Thymus (tissue), 11 donors: Measurements from ENCODE around the gene TOMM22. TPM values are rescaled to one million over a fixed set of nuclear protein-coding genes. Genes with fewer than 3 reads are reported as not detected.

Experiments
- DNase-seq, 9 donors: peaks; one replicate each; pipeline ENCODE4 v3.0.0-alpha.2; 2013; ENCODE audit warnings: low spot score in 9 of 9, low read depth in 6 of 9, missing footprints in 1 of 9
- H3K27ac ChIP-seq, 2 donors: one replicate each; pipeline ENCODE4 v1.5.1; 2013; ENCODE audit warnings: control low read depth in 1 of 2, low read depth in 1 of 2, low read length in 1 of 2, mild to moderate bottlenecking in 1 of 2, moderate library complexity in 1 of 2
- H3K27me3 ChIP-seq, 2 donors: one replicate each; pipeline ENCODE4 v1.5.1; 2013; ENCODE audit warnings: low read length in 1 of 2; ENCODE audit not compliant: control insufficient read depth in 2 of 2, insufficient read depth in 1 of 2
- H3K36me3 ChIP-seq, 2 donors: one replicate each; pipeline ENCODE4 v1.5.1; 2013; ENCODE audit warnings: low read length in 1 of 2, mild to moderate bottlenecking in 1 of 2, moderate library complexity in 1 of 2; ENCODE audit not compliant: control insufficient read depth in 2 of 2, insufficient read depth in 2 of 2
- H3K4me1 ChIP-seq, 2 donors: one replicate each; pipeline ENCODE4 v1.5.1; 2013; ENCODE audit warnings: low read length in 2 of 2; ENCODE audit not compliant: control insufficient read depth in 2 of 2, insufficient read depth in 2 of 2
- H3K4me3 ChIP-seq, 2 donors: one replicate each; pipeline ENCODE4 v1.5.1; 2013; ENCODE audit warnings: low read length in 2 of 2, control low read depth in 1 of 2, mild to moderate bottlenecking in 1 of 2
- H3K9me3 ChIP-seq, 2 donors: one replicate each; pipeline ENCODE4 v1.5.1; 2013; ENCODE audit warnings: low read length in 1 of 2, mild to moderate bottlenecking in 1 of 2; ENCODE audit not compliant: control insufficient read depth in 2 of 2, insufficient read depth in 1 of 2
- WGBS: extraction: QIAGEN DNeasy Blood & Tissue Kit; methylation state at CpG from one replicate; pipeline ENCODE4 v1.1.7; 2013; 5-methylcytosine and 5-hydroxymethylcytosine counted together
- polyA plus RNA-seq: library from polyadenylated mRNA; stranded (reverse); fragments of 200-250 nt; gene quantifications from one replicate; pipeline ENCODE4 v1.2.3, GENCODE V29; 2013
- total RNA-seq: library from RNA; stranded (reverse); fragments of 120-200 nt; gene quantifications from one replicate; pipeline ENCODE4 v1.2.4, GENCODE V29; 2013
- donor health status: healthy.

Gene TOMM22
- total and polyA plus RNA-seq, 2 donors: 38.9 to 63.9 TPM

- no peaks in the 10 kb centered on the region for H3K27me3 ChIP-seq
- 97% methylated on average over 9 of the region's 9 CpGs for WGBS
These were observed 3.1 kb downstream of the TOMM22 start for GRCh38 chr22:38684895-38685294.

DNA sequence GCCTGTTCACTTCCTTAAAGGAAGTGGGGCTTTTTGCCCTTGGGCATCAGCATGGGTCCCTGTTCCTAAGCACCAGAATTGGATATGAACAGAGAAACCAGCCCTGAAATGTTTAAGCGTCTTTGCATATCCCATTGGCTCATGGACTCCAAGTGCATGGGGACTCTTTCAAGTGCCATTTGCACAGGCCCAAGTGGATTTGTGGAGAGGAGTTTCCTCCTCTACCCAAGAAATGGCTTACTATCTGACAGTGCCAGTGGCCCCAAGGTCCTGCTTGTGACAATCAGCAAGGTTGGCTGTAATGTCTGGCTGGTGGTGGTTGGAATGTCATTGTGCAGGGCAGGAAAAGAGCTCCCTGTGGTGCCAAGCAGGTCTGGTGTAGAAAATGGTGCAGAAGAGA, 4.0 kb downstream of the TOMM22 start:
- H3K4me1 ChIP-seq: peaks cover 9 to 13% of the 10 kb centered on the region in 2 donors
- H3K27ac ChIP-seq: no peak overlapping the region
- WGBS: 98% methylated on average over 1 of the region's 1 CpG
- no peak overlapping the region for H3K4me3 ChIP-seq
- H3K9me3 ChIP-seq: peaks cover 0 to 4% of the 10 kb centered on the region in 2 donors
- peaks cover 61 to 65% of the 10 kb centered on the region in 2 donors for H3K36me3 ChIP-seq
- no peak for DNase-seq
- no peaks in the 10 kb centered on the region for H3K27me3 ChIP-seq

More at GRCh38 chr22:38684895-38685294, 3.1 kb downstream of the TOMM22 start:
- Histone ChIP-seq H3K36me3 (peaks cover 59 to 62% of the 10 kb centered on the region in 2 donors), H3K4me1 (peaks cover 9 to 13% of the 10 kb centered on the region in 2 donors), H3K4me3 (no peak overlapping the region), H3K27ac (no peak overlapping the region), H3K9me3 (peaks cover 0 to 4% of the 10 kb centered on the region in 2 donors)
- no peak for DNase-seq

- Histone ChIP-seq H3K36me3 (peaks cover 59 to 65% of the 10 kb centered on the region in 2 donors), H3K4me3 (no peak overlapping the region), H3K27ac (no peak overlapping the region), H3K4me1 (no peaks in the 10 kb centered on the region), H3K9me3 (no peaks in the 10 kb centered on the region), H3K27me3 (no peaks in the 10 kb centered on the region)
- 96% methylated on average over 1 of the region's 1 CpG for WGBS
- no peak for DNase-seq
These were observed 7.9 kb downstream of the TOMM22 start for GRCh38 chr22:38689651-38690050.

- peaks cover 21 to 36% of the 10 kb centered on the region in 2 donors for H3K36me3 ChIP-seq
- H3K9me3 ChIP-seq: no peaks in the 10 kb centered on the region
- H3K4me1 ChIP-seq: peaks cover 10 to 19% of the 10 kb centered on the region in 2 donors
- no peak overlapping the region for H3K27ac ChIP-seq
- WGBS: 97% methylated on average over 2 of the region's 2 CpGs
- no peak for DNase-seq
- H3K4me3 ChIP-seq: no peak overlapping the region
- H3K27me3 ChIP-seq: no peaks in the 10 kb centered on the region
These were observed 12.3 kb downstream of the TOMM22 start for GRCh38 chr22:38694049-38694448.

GRCh38 chr22:38694940-38695339, 13.2 kb downstream of the TOMM22 start:
- Histone ChIP-seq H3K4me1 (peaks cover 18 to 25% of the 10 kb centered on the region in 2 donors), H3K36me3 (peaks cover 15 to 29% of the 10 kb centered on the region in 2 donors), H3K27me3 (no peaks in the 10 kb centered on the region), H3K9me3 (no peaks in the 10 kb centered on the region), H3K4me3 (no peak overlapping the region), H3K27ac (no peak overlapping the region)
- WGBS: 99% methylated on average over 3 of the region's 3 CpGs
- no peak for DNase-seq

GRCh38 chr22:38696606-38697424, 15.1 kb downstream of the TOMM22 start:
- WGBS: 94% methylated on average over 3 of the region's 3 CpGs
- Histone ChIP-seq H3K4me1 (peaks cover 26 to 29% of the 10 kb centered on the region in 2 donors), H3K27me3 (no peaks in the 10 kb centered on the region), H3K36me3 (peaks cover 13 to 17% of the 10 kb centered on the region in 2 donors), H3K27ac (peak overlapping the region in 1 of 2 donors; percentile 26), H3K4me3 (no peak overlapping the region), H3K9me3 (no peaks in the 10 kb centered on the region)
- DNase-seq: peak in 1 of 9 donors; percentile 20

- 92% methylated on average over 8 of the region's 8 CpGs for WGBS
- no peak for DNase-seq
- H3K4me1 ChIP-seq: peaks cover 27 to 29% of the 10 kb centered on the region in 2 donors
- H3K27ac ChIP-seq: no peak overlapping the region
- peaks cover 10 to 17% of the 10 kb centered on the region in 2 donors for H3K36me3 ChIP-seq
- no peak overlapping the region for H3K4me3 ChIP-seq
- no peaks in the 10 kb centered on the region for H3K27me3 ChIP-seq
- no peaks in the 10 kb centered on the region for H3K9me3 ChIP-seq
These were observed 15.8 kb downstream of the TOMM22 start for GRCh38 chr22:38697425-38698089.

- H3K4me1 ChIP-seq: peaks cover 27 to 29% of the 10 kb centered on the region in 2 donors
- H3K36me3 ChIP-seq: peaks cover 10 to 11% of the 10 kb centered on the region in 2 donors
- H3K27ac ChIP-seq: no peak overlapping the region
- DNase-seq: no peak
- H3K4me3 ChIP-seq: no peak overlapping the region
- no peaks in the 10 kb centered on the region for H3K9me3 ChIP-seq
- H3K27me3 ChIP-seq: no peaks in the 10 kb centered on the region
- WGBS: 98% methylated on average over 13 of the region's 13 CpGs
These were observed 16.8 kb downstream of the TOMM22 start for GRCh38 chr22:38698407-38699094.
